Testis (tissue), 2 donors: ENCODE data around the gene FAM133A.

Source experiments
- CTCF ChIP-seq, 3 experiments: fragments of 450-650 bp in 2 of 3; fragments of 200-600 bp in 1 of 3; sonication (generic) in 1 of 3; IDR thresholded peaks; one replicate each; pipeline ENCODE4 v1.5.1; 2016 to 2019; ENCODE audit warnings: antibody characterized with exemption in 3 of 3, mild to moderate bottlenecking in 2 of 3, moderate library complexity in 1 of 3
- POLR2A ChIP-seq: fragments of 450-650 bp; IDR thresholded peaks from one replicate; pipeline ENCODE4 v1.6.1; 2017; ENCODE audit warnings: antibody characterized with exemption, mild to moderate bottlenecking, moderate library complexity

GRCh38 chrX:93649381-93649780, 24.6 kb upstream of the FAM133A start:
- TF ChIP-seq CTCF (IDR thresholded peaks at IDR 0.05), result no peak
- TF ChIP-seq POLR2A, result no peak
